HG03565 (cell line): Measurements from ENCODE around the gene DUSP22.

Experiments used
- ATAC-seq: cut with Tn5 transposase; IDR thresholded peaks from one replicate; pipeline ENCODE4 v1.9.1; 2021; ENCODE audit warnings: mild to moderate bottlenecking, moderate library complexity; ENCODE audit not compliant: unreplicated experiment

Gene DUSP22

DNA sequence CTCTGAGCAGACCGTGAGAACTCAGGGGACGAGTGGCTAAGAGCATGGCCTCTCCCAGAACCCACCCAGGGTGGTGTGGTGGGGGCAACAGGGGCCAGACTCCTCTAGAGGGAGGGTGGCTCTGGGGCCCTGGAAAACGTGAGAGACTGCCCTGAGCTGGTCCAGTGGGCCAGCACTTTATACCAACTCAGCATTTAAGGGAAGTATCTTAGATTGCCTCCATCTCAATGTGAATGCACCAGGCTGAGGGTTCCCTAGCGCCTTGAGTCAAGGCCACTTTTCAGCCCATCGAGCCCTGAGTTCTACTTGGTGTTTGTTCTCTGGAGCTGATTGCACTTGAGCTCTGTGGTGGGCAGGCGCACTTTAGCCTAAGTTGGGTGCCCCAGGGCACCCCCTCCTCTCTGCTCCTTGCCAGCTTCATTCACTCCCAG, 57.2 kb downstream of the DUSP22 start:
- ATAC-seq = no peak

DNA sequence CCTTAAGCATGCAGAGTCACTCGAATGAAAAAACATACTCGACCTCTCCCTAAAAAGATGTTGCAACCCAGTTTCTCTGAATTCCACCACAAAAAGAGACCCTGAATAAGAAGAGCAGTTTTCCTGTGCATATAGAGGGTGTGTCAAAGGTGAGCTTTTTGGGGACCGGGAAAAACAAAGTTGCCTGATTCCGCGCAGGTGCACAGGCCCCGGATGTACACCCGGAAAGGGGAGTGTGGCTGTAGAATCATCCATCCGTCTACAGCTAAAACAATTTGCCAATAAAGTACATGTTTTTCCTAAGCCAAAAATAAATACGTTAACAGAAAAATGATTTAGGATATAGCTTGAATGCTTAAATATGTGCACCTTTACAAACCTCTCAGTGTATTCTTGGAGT, 58.1 kb downstream of the DUSP22 start:
- ATAC-seq = no peak

DNA sequence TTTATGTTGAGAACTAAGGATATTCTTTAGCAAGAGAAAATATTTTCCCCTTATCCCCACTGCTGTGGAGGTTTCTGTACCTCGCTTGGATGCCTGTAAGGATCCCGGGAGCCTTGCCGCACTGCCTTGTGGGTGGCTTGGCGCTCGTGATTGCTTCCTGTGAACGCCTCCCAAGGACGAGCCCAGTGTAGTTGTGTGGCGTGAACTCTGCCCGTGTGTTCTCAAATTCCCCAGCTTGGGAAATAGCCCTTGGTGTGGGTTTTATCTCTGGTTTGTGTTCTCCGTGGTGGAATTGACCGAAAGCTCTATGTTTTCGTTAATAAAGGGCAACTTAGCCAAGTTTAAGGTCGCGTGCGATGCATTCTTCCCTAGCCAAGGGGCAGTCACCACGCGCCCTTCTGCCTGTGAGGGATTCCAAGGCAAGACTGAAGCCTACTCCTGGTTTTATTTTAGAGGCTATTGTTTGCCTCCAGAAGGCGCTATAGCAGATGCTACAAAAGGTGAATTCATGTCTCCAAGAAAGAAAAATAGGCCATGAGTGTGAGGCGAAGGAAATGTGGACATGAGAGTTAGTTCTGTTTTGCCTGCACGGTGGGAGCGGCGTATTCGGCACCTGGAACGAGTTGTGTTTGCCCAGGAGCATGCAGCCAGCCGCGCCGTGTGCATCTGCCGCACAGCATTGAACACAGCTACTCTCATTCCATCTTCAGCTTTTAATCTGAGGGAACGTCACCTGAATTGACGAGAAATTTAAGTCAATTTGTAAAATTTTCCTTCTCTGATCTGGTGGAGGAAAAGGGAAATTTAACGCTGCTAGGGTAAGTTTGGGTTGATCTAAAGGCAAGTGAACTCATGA, 59.0 kb downstream of the DUSP22 start:
- no peak for ATAC-seq

DNA sequence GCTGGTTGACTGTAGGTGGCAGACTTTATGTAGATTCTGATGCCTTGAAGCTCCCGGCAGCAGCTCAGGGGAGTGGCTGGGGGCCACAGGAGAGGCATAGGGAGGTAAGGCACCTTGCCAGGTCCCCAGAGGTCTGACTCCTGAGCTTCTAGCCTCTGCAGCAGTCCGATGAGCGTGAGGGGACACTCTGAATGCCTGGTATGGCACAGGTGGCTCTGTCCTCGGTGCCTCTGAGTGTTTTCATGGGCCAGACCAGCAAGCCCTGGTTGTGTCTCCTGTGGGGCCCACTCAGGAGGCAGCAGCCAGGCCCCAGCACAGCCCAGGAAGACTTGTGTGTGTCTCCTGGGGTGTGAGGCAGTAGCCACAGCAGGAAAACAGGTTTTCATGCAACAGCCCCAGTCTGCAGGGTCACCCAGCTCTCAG, 59.6 kb downstream of the DUSP22 start:
- ATAC-seq = no peak

DNA sequence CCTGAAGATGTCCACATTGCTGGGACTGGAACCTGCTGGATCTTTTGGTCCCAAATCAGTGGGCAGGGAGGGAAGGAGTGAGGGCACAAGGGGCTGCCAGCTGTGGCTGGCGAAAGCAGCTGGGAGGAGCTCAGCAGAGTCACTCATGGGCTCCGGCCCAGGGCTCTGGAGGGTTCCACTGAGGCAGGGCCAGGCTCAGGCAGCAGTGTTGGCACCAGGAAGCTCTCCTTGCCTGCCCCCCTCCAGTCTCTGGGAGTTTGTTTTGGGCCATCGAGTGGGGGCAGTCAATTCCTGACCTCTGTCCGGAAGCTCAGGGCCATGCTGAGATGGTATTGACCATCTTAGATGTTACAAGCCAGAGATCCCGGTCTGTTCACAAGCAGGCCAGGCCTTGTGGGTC, 60.2 kb downstream of the DUSP22 start:
- no peak for ATAC-seq

DNA sequence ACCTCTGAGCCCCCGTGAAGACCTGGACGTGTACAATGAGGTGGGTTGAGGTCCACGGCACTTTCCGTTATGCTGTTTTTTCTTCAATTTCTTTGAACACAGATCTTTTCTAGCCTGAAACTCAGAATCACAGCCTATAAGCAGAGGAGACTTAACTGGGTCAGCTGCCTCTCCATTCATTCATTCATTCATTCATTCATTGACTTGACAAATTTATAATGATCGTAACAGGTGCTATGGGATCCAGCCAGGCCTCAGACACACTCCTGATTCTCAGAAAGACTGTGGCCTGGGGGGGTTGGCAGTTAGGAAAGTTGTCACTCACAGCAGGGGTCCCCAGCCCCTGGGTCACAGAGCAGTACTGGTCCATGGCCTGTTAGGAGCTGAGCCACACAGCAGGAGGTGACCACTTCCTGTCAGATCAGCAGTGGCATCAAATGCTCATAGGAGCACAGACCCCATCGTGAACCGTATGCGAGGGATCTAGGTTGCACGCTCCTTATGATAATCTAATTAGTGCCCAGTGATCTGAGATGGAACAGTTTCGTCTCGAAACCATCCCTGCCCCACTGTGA, 60.7 kb downstream of the DUSP22 start:
- no peak for ATAC-seq

DNA sequence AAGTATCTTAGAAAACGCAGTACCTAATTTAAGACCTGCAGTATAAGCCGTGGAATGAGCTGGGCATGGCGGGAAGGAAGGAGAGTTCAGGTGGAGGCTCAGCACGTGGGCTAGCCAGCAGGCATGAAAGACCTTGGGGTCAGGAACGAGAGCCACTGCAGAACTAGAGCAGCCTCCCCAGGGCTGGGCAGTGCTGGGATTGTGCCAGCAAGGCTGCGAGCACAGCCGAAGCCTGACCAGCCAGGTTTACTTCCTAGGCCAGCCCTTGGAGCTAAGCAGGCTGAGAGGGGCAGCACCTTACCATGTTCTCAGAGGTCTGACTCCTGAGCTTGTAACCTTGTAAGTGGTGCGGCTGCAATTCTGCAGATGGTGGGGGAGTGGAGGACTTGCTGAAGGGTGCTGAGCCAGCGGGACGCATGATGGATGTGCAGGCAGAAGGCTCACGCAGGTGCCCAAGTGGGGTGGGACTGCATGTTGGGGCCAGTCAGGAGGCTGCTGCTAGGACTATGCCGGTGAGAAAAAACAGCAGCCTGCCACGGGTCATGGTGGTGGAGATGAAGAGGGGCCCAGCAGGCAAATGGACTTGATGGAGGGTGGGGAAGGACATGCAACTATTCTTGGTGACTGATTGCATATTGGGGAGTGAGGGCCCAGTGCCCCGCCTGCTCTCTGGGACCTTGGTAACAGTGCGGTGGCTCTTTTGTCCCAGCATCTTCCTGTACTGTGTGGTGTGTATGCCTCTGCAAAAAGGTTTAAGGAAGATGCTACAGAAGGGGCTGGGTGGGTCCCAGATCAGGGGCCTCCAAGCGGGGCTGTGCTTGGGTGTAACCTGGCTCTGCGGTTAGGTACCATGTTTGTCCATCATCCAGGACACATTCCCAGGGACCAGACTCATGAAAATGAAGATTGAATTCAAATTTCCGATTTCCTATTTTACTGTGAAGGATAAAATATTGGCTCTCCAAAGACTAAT, 61.6 kb downstream of the DUSP22 start:
- no peak for ATAC-seq

DNA sequence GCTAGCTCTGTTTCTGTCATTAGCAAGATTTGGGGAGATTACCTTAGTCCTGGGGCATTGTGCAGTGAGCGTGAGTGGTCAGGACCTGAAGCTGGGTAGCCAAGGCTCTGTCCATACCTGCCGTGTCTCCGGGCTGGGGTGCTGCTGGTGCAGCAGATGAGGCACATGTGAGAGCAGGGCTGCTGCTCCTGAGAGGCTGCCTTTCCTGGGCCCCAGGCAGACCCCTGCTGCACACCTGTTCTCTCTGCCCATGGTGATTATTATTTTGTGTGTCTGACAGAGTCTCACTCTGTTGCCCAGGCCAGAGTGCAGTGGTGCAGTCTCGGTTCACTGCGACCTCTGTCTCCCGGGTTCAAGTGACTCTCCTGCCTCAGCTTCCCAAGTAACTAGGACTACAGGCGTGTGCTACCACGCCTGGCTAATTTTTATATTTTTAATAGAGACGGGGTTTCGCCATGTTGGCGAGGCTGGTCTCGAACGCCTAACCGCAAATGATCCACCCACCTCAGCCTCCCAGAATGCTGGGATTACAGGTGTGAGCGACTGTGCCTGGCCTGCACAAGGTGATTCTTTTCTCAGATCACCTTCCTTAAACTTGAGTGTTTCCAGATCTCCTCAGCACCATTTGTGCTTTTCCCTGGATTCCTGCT, 62.5 kb downstream of the DUSP22 start:
- no peak for ATAC-seq

DNA sequence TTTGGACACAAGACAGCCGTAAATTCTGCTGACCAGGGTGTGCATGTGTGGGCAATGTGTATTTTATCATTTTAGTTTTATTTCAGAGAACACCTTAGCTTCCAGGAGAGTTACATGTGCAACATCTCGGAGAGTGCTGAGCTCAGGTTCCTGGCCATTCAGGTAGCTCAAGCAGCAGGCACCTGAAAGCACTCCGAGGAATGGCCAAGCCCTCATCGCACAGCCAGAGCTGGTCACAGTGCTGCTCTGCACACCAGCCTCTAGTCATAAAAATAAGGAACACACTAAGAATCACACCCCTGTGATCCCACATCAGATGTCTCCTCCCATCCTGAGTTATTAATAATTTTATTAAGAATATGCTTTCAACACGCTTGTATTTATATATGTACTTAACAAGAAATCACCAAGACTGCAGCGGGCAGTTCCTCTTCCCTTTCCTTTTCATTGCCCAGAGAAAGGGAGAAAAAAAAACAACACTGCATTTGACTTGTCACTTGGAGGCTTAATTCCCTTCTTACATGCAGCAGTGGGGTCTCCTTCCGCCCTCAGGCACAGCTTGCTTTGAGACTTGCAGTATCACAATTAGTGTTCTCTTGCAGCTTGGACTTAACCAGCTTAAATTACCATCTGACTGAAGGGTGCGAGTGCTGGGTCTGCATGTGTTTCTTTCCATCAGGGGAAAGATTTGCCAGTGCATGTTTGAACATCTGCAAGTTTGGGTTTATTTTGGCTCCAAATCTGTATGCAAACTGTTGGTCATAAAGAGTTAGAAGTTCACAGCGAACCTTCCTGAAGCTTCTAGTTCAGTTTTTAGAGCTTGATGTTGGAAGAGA, 63.3 kb downstream of the DUSP22 start:
- ATAC-seq = no peak

DNA sequence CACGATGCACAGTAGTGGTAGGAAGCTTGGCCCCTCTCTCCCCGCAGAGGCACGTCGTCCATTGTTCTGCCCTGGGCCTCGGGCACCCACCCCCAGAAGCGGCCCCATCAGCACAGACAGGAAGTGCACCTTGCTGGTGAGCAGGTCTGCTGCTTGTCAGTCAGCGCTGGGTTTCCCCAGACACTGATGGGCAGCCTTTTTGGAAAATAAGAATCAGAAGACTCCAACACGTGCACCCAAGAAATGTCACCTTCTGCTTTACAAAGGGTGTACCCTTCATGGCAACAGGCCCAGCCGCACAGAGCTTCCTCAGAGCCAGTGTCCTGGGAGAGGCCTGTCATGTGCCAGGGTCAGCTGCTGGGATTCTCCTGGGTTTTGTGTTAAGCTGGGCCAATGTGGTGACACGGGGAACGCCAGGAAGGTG, 64.6 kb downstream of the DUSP22 start:
- ATAC-seq = no peak

DNA sequence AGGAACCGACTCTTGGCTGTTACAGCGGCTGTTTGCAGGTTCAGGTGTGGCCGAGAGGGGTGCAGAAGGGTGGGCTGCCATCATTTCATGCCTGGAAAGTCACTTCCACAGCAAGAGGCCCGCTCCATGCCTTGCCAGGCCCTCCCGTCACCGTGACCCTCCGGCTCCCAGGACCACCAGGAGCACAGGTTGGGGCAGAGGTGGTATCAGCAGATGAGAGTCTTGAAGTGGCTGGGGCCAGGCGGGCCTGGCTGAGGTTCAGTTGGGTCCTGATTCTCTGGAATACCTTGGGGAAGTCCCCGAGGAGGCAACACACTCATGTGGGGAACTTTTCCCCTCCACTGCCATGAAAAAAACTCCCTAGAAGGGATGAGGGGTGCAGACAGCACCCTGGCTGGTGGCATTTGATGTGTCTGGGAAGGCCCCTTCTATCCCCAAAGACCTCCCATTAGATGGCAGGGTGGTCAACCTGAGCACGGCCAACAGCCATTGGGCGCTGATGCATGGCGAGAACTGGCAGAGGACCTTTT, 65.0 kb downstream of the DUSP22 start:
- no peak for ATAC-seq

DNA sequence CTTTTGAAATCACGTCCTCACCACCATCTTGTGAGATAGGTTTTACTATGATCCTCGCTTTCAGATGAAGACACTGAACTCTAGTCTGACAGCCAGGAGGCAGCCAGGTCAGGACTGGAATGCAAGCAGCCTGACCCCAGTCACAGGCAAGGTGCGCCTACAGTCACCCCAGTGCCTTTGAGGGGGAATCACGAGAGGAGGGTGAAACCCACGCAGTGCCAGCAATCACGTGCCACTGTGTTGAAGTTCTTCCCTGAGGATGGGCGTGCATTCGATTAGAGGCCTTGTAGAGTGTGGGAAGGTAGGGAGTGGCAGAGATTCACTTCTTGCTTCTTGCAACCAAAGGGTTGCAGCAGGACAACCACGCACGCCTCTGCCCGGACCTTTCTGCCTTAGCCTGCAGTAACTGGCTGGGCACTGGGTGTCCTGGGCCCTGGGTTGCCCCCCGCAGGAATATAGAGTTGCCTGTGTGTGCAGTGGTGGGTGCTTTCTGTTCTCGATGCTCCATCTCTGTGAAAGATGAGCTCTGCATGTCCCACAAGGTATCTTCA, 65.6 kb downstream of the DUSP22 start:
- ATAC-seq = no peak

DNA sequence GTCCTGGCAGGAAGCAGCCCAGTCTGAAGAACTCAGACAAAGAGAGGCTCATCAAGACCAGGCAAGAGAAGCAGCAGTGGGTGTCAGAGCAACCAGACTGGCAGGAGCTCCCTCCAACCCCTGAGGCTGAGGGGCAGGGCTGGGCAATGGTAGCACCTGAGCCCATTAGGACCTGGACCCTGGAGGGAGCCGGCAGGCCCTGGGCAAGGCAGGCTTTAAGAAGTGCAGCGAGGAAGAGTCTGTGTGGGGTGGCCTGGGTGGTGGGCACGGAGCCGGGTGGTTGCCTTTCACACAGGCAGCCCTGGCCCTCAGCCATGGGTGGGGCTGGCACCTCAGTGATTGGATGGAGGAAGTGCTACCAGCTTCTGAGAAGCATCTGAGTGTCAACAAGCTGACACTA, 66.1 kb downstream of the DUSP22 start:
- ATAC-seq = no peak

DNA sequence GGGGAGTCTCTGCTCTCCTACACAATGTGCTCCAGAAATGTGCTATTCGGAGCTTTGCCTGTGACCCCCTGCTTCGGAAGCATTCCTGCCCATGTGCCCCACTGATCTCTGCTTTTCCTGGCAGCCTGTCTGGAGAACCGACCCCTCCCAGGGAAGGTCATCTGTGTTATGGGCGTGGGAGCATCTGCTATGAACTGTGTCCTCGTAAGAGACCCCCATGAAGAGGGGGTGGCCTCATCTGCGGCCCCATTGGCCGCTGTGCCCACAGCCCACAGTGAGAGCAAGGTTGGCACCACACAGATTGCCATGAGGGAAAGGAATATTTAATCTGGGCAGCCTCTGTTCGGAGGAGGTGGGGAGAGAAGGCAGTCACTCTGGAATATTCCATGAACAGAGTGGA, 66.6 kb downstream of the DUSP22 start:
- ATAC-seq = no peak

DNA sequence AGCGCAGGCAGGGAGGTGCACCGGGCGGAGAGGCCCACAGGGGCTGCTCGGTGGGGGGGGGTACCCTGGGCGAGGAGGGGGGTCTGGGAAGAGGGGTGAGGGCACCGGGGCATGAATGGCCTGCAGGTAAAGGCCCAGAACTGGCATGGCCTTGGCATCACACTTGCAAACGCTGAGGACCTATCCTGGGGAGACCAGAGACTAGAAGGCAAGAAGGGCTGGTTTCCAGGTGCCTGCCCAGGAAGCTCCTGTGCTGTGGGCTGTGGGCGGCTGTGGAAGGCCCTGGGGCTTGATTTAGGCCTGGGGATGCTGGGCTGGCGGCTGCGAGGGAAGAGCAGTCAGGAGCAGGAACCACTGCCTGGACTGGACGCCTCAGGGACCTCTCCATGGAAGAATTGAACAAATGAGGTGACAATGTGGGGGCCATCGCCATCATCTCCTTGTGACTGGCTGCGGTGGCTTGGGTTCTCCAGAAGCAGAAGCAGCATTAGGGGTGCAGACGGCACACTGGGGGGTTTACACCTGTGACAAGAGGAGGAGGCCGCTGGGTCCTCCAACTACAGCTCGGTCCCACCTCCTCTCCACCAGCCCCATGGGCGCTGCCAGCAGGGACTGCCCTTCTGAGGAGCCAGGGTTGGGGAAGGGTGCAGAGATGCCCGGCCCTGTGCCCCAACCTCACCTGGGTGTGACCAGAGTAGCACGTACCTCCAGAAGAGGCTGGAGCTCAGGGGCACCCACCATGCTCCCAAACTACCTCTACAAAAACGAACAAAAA, 67.2 kb downstream of the DUSP22 start:
- ATAC-seq = no peak

DNA sequence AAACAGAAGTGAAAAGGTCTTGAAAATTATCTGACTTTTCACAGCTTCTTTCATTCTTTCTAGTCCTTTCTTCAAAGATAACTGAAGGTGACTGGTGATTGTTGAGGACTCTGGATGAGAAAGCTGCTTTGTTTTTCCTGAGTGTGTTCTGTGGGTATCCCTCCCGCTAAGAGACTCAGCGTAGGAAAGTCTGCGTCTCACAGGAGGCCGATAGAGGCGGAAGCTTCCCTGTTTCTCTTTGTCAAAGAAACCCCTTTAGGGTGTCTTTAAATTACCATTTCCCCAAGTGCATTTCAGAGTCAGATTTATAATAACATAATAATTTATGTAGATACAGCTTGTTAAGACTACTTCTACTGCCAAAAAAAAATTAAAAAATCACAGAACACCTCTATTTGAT, 68.1 kb downstream of the DUSP22 start:
- no peak for ATAC-seq

DNA sequence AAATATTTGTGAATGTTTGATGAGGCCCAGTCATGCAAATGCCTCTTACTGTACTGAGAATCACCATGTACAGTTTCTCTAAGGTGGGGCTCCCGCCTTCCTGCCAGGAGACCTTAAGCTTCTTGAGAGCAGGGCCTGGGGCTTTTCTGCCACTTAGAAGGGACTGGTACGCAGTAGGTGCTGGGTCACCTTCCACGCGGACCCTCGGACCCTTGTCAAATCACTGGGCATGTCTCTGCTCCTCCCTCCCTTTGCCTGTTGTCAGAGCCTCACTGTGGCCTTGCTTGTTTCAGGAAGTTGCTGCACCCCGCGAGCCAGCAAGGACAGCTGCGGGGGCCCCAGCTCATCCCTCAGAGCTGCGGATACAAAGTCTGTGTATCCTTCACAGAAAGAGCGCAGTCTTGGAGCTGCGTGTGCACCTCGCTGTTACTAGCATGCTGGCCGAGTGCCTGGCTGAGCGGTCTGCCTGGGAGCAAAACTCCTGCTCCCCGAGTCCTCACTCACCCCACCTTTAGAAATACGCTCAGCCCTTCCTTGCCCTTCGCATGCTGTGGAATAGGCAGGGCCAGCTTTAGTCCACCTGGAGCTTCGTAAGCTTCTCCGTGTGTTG, 68.6 kb downstream of the DUSP22 start:
- no peak for ATAC-seq

DNA sequence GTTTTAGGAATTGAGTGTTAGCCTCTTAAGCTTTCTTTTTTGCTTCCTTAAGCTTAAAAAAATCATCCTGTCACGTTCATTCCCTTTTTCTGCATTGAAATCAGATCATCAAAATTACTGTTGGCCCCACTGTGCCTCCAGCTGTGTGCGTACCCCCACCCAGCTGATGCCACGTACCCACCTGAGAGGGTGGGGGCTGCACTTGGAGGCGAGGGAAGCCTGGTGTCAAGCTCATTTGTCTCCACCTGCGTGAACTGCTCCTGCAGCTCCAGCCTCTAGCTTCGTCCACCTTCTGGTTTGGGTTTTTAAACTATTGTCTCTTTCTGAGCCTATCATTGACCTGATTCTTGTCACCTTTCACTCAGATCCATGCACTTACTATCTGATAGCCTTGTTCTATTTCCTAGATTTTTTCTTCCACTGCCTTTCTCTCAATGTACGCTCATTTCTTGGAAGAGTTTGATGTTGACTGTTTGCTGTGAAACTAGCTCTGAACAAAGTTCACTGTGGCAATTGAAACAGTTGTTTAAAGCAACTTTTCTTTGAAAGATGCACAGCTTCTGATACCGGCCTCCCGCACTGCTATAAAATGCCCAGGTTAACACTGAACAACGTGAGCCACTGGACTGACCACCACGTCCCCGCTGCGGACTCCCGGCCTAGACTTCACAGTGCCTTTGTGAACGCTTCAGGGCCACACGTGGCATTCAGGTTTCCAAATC, 69.3 kb downstream of the DUSP22 start:
- ATAC-seq = no peak
